K562 (cell line): ENCODE measurements around the gene RBKS. TPM values are rescaled to one million over a fixed set of nuclear protein-coding genes. Genes with fewer than 3 reads are reported as not detected.

Experiments used
- CBFB ChIP-seq: sonication (generic); formaldehyde crosslinking; IDR thresholded peaks from 2 replicates; pipeline ENCODE4 v1.4.0; 2020; ENCODE audit warnings: mild to moderate bottlenecking, missing genetic modification reagents
- CBX2 ChIP-seq: fragments of 200-600 bp; sonication (generic); IDR thresholded peaks from one replicate; pipeline ENCODE4 v1.6.1; 2012; ENCODE audit warnings: mild to moderate bottlenecking, low read length, inconsistent platforms; ENCODE audit not compliant: insufficient read depth, poor library complexity, severe bottlenecking
- ELF4 ChIP-seq: fragments of 450-650 bp; formaldehyde crosslinking; IDR thresholded peaks from 2 replicates; pipeline ENCODE4 v1.4.0; 2022; ENCODE audit warnings: missing genetic modification characterization
- ETV5 ChIP-seq: sonication (generic); formaldehyde crosslinking; IDR thresholded peaks from 2 replicates; pipeline ENCODE4 v1.4.0; 2020; ENCODE audit warnings: low read depth, mild to moderate bottlenecking, missing genetic modification reagents
- ILK ChIP-seq: fragments of 450-650 bp; IDR thresholded peaks from 2 replicates; pipeline ENCODE4 v1.6.1; 2016; ENCODE audit warnings: missing genetic modification characterization, low read depth, mild to moderate bottlenecking, missing compliant biosample characterization, moderate library complexity, borderline replicate concordance
- IRF2 ChIP-seq: sonication (generic); formaldehyde crosslinking; IDR thresholded peaks from 2 replicates; pipeline ENCODE4 v1.8.1; 2022; ENCODE audit warnings: mild to moderate bottlenecking, missing genetic modification reagents
- NBN ChIP-seq: fragments of 450-650 bp; IDR thresholded peaks from 2 replicates; pipeline ENCODE4 v1.6.1; 2016; ENCODE audit warnings: low read depth, mild to moderate bottlenecking
- NFIX ChIP-seq: fragments of 250-450 bp; sonication (Bioruptor Pico); IDR thresholded peaks from 2 replicates; pipeline ENCODE4 v1.4.0; 2020; ENCODE audit warnings: low read depth, mild to moderate bottlenecking, moderate library complexity
- OTX1 ChIP-seq: fragments of 450-650 bp; formaldehyde crosslinking; IDR thresholded peaks from 2 replicates; pipeline ENCODE4 v1.4.0; 2022; ENCODE audit warnings: mild to moderate bottlenecking
- PRMT5 ChIP-seq: sonication (generic); formaldehyde crosslinking; IDR thresholded peaks from 2 replicates; pipeline ENCODE4 v1.5.0; 2020; ENCODE audit warnings: missing genetic modification reagents
- PURB ChIP-seq: sonication (generic); formaldehyde crosslinking; IDR thresholded peaks from 2 replicates; pipeline ENCODE4 v1.9.0; 2021; ENCODE audit warnings: low read depth, mild to moderate bottlenecking, missing genetic modification reagents
- RBM14 ChIP-seq: fragments of 200-400 bp; formaldehyde crosslinking; IDR thresholded peaks from 2 replicates; pipeline ENCODE4 v1.6.1; 2018; ENCODE audit warnings: low read depth, mild to moderate bottlenecking, low read length, moderate library complexity, borderline replicate concordance; ENCODE audit not compliant: insufficient read depth
- SAFB ChIP-seq: fragments of 200-400 bp; formaldehyde crosslinking; IDR thresholded peaks from 2 replicates; pipeline ENCODE4 v1.6.1; 2017; ENCODE audit warnings: low read depth, low read length, borderline replicate concordance
- SUPT5H ChIP-seq: fragments of 450-650 bp; IDR thresholded peaks from 2 replicates; pipeline ENCODE4 v1.6.1; 2016
- TOE1 ChIP-seq, 2 experiments: fragments of 450-650 bp in 1 of 2; sonication (generic) in 1 of 2; formaldehyde crosslinking in 1 of 2; IDR thresholded peaks; 2 replicates each; pipeline versions ENCODE4 v1.7.1 to v1.8.0; 2016 to 2022; ENCODE audit warnings: borderline replicate concordance in 2 of 2, mild to moderate bottlenecking in 2 of 2, antibody characterized with exemption in 1 of 2, inconsistent platforms in 1 of 2, low read depth in 1 of 2, missing genetic modification reagents in 1 of 2, moderate library complexity in 1 of 2
- TRIM28 ChIP-seq: fragments of 450-650 bp; IDR thresholded peaks from 2 replicates; pipeline ENCODE4 v1.6.1; 2017
- YY1 ChIP-seq, 3 experiments: IDR thresholded peaks; 2 replicates each; pipeline ENCODE4 v1.6.1; 2011; ENCODE audit warnings: low read length in 2 of 3, mild to moderate bottlenecking in 2 of 3, moderate library complexity in 2 of 3, borderline replicate concordance in 1 of 3, control low read depth in 1 of 3, low read depth in 1 of 3; ENCODE audit not compliant: insufficient read depth in 3 of 3, insufficient replicate concordance in 2 of 3, control insufficient read depth in 1 of 3, insufficient read length in 1 of 3; ENCODE audit errors: extremely low read depth in 1 of 3
- ZNF165 ChIP-seq: fragments of 250-450 bp; sonication (Bioruptor Pico); IDR thresholded peaks from 2 replicates; pipeline ENCODE4 v1.4.0; 2020; ENCODE audit warnings: borderline replicate concordance
- ZNF77 ChIP-seq: fragments of 250-450 bp; sonication (Bioruptor Pico); IDR thresholded peaks from 2 replicates; pipeline ENCODE4 v1.5.0; 2020
- polyA plus RNA-seq, 8 experiments: library from polyadenylated mRNA; depleted of rRNA in 4 of 8; stranded (reverse) in 5 of 8; unstranded in 3 of 8; fragments of >200 nt; fragmentation: Nextera tagmentation in 2 of 8; fragmentation: Illumina TruSeq in 1 of 8; extraction: Ambion mirVana in 2 of 8; extraction: Trizol in 1 of 8; gene quantifications; 2 replicates each; pipeline versions ENCODE4 v1.2.1 to v1.2.3, GENCODE V29; 2011 to 2014; ENCODE audit warnings: inconsistent platforms in 1 of 8, missing spikeins in 1 of 8
- total RNA-seq, 7 experiments: library from RNA; depleted of rRNA in 6 of 7; stranded (reverse); fragments of >200 nt in 6 of 7; fragmentation: Illumina TruSeq in 2 of 7; extraction: Trizol in 2 of 7; gene quantifications; 2 replicates each; pipeline versions ENCODE4 v1.2.1 to v1.2.3, GENCODE V29; 2011 to 2021; ENCODE audit warnings: low replicate concordance in 1 of 7
- TF ChIP-seq, protein P1 (sequence below): fragments of 250-450 bp; sonication (Bioruptor Pico); IDR thresholded peaks from 2 replicates; pipeline ENCODE4 v1.4.0; 2020
- TF ChIP-seq, protein P2 (sequence below), 3 experiments: fragments of 200-800 bp in 1 of 3; sonication (Bioruptor generic) in 1 of 3; sonication (generic) in 1 of 3; formaldehyde crosslinking in 1 of 3; IDR thresholded peaks; 2 replicates each; pipeline versions ENCODE4 v1.6.1 to v1.8.0; 2016 to 2022; ENCODE audit warnings: mild to moderate bottlenecking in 2 of 3, missing compliant biosample characterization in 2 of 3, missing genetic modification characterization in 2 of 3, missing genetic modification reagents in 1 of 3
- TF ChIP-seq, protein P3 (sequence below): sonication (generic); formaldehyde crosslinking; IDR thresholded peaks from 2 replicates; pipeline ENCODE4 v1.8.0; 2022; ENCODE audit warnings: mild to moderate bottlenecking, missing genetic modification reagents, borderline replicate concordance

The RBKS gene
- total and polyA plus RNA-seq, 9 of the 15 experiments (the other 6 are each of a cell fraction or from before 2014, with no cell fraction given) = 0.06 to 0.39 (median 0.19) TPM

DNA sequence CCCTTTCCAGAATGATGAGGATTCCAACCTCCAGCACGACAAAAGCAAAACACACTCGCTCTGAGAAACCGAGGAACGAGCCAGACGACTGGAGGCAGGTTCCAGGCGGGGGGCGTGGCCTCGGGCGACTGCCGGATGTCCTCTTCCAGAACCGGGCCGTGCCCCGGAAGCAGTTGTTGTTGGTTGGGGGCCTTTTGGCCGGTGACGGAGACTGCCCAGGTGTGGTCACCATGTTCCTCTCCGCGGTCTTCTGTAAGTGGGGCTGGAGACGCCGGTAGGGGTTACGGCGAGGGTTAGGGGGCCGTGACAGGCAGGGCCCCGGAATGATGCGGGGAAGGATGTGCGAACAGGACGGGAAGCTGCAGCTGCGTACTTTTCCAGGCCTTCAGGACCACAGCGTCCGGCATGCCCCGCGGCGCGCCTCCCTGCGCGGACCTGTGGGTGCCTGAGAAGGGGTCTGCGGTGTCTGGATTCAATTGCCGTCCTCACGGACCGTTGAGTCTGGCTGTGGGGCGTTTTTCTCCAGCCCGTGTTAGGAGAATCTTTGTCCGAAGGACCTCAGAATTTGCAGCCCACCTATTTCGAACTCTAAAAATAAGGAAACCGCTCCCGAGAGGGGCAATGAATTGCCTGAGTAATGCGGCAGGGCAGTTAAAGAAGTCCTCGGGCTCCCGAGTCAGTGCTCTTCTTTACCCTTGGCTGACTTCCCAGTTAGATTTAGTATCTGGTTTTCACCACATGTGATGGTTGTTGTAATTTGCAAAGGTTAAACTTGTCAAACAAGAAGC is 118.4 kb downstream of the RBKS start, which contains the start of gene MRPL33 (continued):
- TF ChIP-seq ZNF77 (CRISPR knock-in tag) (no peak), YY1 (IDR thresholded peaks at IDR 0.05; ENCODE audit: borderline replicate concordance in 1 of 3, control insufficient read depth in 1 of 3, extremely low read depth in 1 of 3, insufficient read depth in 3 of 3, insufficient read length in 1 of 3, insufficient replicate concordance in 2 of 3, low read depth in 1 of 3, low read length in 2 of 3) (peak in 2 of 3 experiments; percentile 8 to 65), SUPT5H (peak; percentile 94), ILK (tag) (no peak), IRF2 (CRISPR knock-in tag) (no peak), TRIM28 (no peak), TOE1 (IDR thresholded peaks at IDR 0.05; ENCODE audit: borderline replicate concordance) (no peak), TOE1 (CRISPR knock-in tag; IDR thresholded peaks at IDR 0.05; ENCODE audit: borderline replicate concordance, low read depth) (no peak), OTX1 (CRISPR knock-in tag) (peak; percentile 80), CBX2 (no peak), ZNF165 (CRISPR knock-in tag) (0 out of 2 replicates have a peak, but pooled peaks have one; percentile 57), SAFB (no peak), NFIX (CRISPR knock-in tag) (no peak), ELF4 (CRISPR knock-in tag) (peak; percentile 86), PURB (CRISPR knock-in tag) (no peak), PRMT5 (CRISPR knock-in tag) (no peak), ETV5 (CRISPR knock-in tag) (no peak; the same call in 1 of the 2 replicates), RBM14 (no peak), CBFB (CRISPR knock-in tag) (no peak; the same call in 1 of the 2 replicates), NBN (no peak)
- TF ChIP-seq, protein P1, sequence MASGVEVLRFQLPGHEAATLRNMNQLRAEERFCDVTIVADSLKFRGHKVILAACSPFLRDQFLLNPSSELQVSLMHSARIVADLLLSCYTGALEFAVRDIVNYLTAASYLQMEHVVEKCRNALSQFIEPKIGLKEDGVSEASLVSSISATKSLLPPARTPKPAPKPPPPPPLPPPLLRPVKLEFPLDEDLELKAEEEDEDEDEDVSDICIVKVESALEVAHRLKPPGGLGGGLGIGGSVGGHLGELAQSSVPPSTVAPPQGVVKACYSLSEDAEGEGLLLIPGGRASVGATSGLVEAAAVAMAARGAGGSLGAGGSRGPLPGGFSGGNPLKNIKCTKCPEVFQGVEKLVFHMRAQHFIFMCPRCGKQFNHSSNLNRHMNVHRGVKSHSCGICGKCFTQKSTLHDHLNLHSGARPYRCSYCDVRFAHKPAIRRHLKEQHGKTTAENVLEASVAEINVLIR (CRISPR knock-in tag) = no peak
- TF ChIP-seq, protein P2, sequence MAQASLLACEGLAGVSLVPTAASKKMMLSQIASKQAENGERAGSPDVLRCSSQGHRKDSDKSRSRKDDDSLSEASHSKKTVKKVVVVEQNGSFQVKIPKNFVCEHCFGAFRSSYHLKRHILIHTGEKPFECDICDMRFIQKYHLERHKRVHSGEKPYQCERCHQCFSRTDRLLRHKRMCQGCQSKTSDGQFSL (CRISPR knock-in tag; IDR thresholded peaks at IDR 0.05) = no peak
- TF ChIP-seq, protein P2 (tag; IDR thresholded peaks at IDR 0.05) = no peak
- TF ChIP-seq, protein P3, sequence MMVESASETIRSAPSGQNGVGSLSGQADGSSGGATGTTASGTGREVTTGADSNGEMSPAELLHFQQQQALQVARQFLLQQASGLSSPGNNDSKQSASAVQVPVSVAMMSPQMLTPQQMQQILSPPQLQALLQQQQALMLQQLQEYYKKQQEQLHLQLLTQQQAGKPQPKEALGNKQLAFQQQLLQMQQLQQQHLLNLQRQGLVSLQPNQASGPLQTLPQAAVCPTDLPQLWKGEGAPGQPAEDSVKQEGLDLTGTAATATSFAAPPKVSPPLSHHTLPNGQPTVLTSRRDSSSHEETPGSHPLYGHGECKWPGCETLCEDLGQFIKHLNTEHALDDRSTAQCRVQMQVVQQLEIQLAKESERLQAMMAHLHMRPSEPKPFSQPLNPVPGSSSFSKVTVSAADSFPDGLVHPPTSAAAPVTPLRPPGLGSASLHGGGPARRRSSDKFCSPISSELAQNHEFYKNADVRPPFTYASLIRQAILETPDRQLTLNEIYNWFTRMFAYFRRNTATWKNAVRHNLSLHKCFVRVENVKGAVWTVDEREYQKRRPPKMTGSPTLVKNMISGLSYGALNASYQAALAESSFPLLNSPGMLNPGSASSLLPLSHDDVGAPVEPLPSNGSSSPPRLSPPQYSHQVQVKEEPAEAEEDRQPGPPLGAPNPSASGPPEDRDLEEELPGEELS (CRISPR knock-in tag) = 0 out of 2 replicates have a peak, but pooled peaks have one; percentile 34
